Measurements from ENCODE around the gene CEP295NL. TPM values are rescaled to one million over a fixed set of nuclear protein-coding genes. Genes with fewer than 3 reads are reported as not detected.

CEP295NL gene
- 0.36 to 0.55 TPM (median 0.49 TPM) in 5 replicates for total RNA-seq (2022; extraction: Qiagen RNA extraction)

GRCh38 chr17:78903101-78903779 lies at the start of gene CEP295NL:
Gene CEP295NL, minus strand, starts transcription at chr17:78903201. Its CDS starts 1,373 bp downstream, at chr17:78901828.

GRCh38 chr17:78925234-78925633 lies 22.2 kb upstream of the CEP295NL start, which contains the start of gene TIMP2:
Gene TIMP2, minus strand, starts transcription at chr17:78925387. Its CDS starts 299 bp downstream, at chr17:78925088.

GRCh38 chr17:78840780-78841611 lies 62.0 kb downstream of the CEP295NL start, which contains the start of gene USP36:
Gene USP36, minus strand, starts transcription at chr17:78840814. Its CDS starts 4,451 bp downstream, at chr17:78836363.

Other genes with a start within 250 kb of the CEP295NL start
- gene CYTH1, start 120.9 kb downstream of the CEP295NL start, total RNA-seq (2022; extraction: Qiagen RNA extraction), result 48.9 to 60.7 TPM (median 52.0 TPM) in 5 replicates
- gene USP36, start 62.4 kb downstream of the CEP295NL start, total RNA-seq (2022; extraction: Qiagen RNA extraction), result 50.5 to 64.7 TPM (median 58.8 TPM) in 5 replicates
- gene TIMP2, start 22.2 kb upstream of the CEP295NL start, total RNA-seq (2022; extraction: Qiagen RNA extraction), result 185 to 241 TPM (median 206 TPM) in 5 replicates
- 74.5 to 89.6 TPM (median 82.6 TPM) in 5 replicates for gene LGALS3BP, start 76.7 kb upstream of the CEP295NL start, total RNA-seq (2022; extraction: Qiagen RNA extraction)
- gene CANT1, start 106.6 kb upstream of the CEP295NL start, total RNA-seq (2022; extraction: Qiagen RNA extraction), result 83.1 to 88.4 TPM (median 83.9 TPM) in 5 replicates
- 35.8 to 45.3 TPM (median 40.2 TPM) in 5 replicates for gene C1QTNF1, start 121.0 kb upstream of the CEP295NL start, total RNA-seq (2022; extraction: Qiagen RNA extraction)
- gene ENGASE, start 171.6 kb upstream of the CEP295NL start, total RNA-seq (2022; extraction: Qiagen RNA extraction), result 13.0 to 27.2 TPM (median 20.6 TPM) in 5 replicates